ENCODE measurements around the gene MTMR11. TPM values are rescaled to one million over a fixed set of nuclear protein-coding genes. Genes with fewer than 3 reads are reported as not detected.

Gene MTMR11
- total RNA-seq, 1 experiment from 2014 or later = 10.5 TPM

DNA sequence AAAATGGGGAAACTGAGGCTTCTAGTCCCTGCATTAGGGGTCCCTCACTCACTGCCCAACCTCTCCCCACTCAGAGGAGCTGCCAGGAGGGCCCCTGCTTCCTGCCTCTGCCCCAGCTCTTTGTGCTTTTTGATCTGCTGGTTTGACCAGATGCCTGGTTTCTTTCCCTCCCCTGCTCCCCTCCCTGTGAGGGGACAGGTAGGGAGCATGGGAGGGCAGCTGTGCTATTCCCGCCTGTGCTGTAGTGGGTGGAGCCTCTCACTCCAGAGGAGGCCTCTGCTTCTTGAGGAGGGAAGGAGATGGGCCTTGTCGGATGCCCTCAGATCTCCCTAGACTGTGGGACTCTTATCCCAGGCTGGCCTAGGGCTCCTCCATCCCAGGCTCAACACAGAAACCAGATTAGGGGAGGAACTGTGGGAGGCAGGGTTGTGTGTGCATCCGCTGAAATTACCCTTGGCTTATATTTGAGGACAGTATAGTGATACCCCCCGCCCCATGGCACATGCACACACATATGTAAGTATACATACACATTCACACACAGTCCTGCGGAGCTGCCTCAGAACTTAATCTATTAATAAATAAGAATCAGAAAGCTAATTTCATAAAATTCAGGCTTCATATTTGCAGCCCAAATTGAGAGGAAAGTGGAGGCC, 32.7 kb downstream of the MTMR11 start:
- BruUV-seq (replicated peaks) = no TSS peak
- TF ChIP-seq SP1 (IDR thresholded peaks at IDR 0.05; ENCODE audit: low read depth) (no peak), POLR2AphosphoS5 (IDR thresholded peaks at IDR 0.05; ENCODE audit: low read depth, low read length) (no peak), EZH2phosphoT487 (IDR thresholded peaks at IDR 0.05; ENCODE audit: borderline replicate concordance) (no peak), SRF (IDR thresholded peaks at IDR 0.05; ENCODE audit: low read depth) (no peak), CEBPB (IDR thresholded peaks at IDR 0.05; ENCODE audit: low read depth) (no peak), ZFX (IDR thresholded peaks at IDR 0.05) (no peak), TCF7L2 (IDR thresholded peaks at IDR 0.05; ENCODE audit: borderline replicate concordance, extremely low read depth, insufficient read depth, insufficient read length) (no peak), FOSL1 (IDR thresholded peaks at IDR 0.05; ENCODE audit: low read depth) (no peak), ELF1 (IDR thresholded peaks at IDR 0.05; ENCODE audit: borderline replicate concordance, low read depth) (no peak), EZH2 (IDR thresholded peaks at IDR 0.05) (no peak)
- TF ChIP-seq, protein P1, sequence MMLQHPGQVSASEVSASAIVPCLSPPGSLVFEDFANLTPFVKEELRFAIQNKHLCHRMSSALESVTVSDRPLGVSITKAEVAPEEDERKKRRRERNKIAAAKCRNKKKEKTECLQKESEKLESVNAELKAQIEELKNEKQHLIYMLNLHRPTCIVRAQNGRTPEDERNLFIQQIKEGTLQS (IDR thresholded peaks at IDR 0.05) = no peak
- TF ChIP-seq, protein P2, sequence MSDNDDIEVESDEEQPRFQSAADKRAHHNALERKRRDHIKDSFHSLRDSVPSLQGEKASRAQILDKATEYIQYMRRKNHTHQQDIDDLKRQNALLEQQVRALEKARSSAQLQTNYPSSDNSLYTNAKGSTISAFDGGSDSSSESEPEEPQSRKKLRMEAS (IDR thresholded peaks at IDR 0.05) = no peak
- TF ChIP-seq, protein P3, sequence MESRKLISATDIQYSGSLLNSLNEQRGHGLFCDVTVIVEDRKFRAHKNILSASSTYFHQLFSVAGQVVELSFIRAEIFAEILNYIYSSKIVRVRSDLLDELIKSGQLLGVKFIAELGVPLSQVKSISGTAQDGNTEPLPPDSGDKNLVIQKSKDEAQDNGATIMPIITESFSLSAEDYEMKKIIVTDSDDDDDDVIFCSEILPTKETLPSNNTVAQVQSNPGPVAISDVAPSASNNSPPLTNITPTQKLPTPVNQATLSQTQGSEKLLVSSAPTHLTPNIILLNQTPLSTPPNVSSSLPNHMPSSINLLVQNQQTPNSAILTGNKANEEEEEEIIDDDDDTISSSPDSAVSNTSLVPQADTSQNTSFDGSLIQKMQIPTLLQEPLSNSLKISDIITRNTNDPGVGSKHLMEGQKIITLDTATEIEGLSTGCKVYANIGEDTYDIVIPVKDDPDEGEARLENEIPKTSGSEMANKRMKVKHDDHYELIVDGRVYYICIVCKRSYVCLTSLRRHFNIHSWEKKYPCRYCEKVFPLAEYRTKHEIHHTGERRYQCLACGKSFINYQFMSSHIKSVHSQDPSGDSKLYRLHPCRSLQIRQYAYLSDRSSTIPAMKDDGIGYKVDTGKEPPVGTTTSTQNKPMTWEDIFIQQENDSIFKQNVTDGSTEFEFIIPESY (IDR thresholded peaks at IDR 0.05; ENCODE audit: extremely low read depth, insufficient replicate concordance, low read length) = no peak
- ATAC-seq = no peak
- no peak for DNase-seq (ENCODE audit: low read depth, low spot score)
- H2AFZ ChIP-seq (ENCODE audit: low read depth, low read length, poor library complexity, severe bottlenecking) = no peak overlapping the region
- intact Hi-C loops (cut with micrococcal nuclease) = no loop called here
- no peaks in the 10 kb centered on the region for H3K27me3 ChIP-seq (ENCODE audit: insufficient read depth, low read length)
- H4K20me1 ChIP-seq (ENCODE audit: insufficient read depth) = no peaks in the 10 kb centered on the region
- H3K4me3 ChIP-seq (replicated peaks in 1 of 2; ENCODE audit: low read depth in 1 of 2, low read length in 2 of 2) = no peak overlapping the region
- H3K4me2 ChIP-seq (ENCODE audit: low read length) = no peak overlapping the region
- H3K36me3 ChIP-seq (ENCODE audit: control insufficient read depth in 1 of 2, insufficient read depth in 2 of 2, low read length in 2 of 2) = no peaks in the 10 kb centered on the region; a peak in 1 of 4 replicates
- H3K79me2 ChIP-seq (ENCODE audit: insufficient read depth, low read length) = peaks cover 8% of the 10 kb centered on the region
- ChIA-PET POLR2A (no interaction called here), CTCF (no interaction called here), RAD21 (ENCODE audit: low non-redundant PET in 1 of 2, low total read pairs in 2 of 2, uncharacterized antibody in 2 of 2, unreplicated experiment in 2 of 2) (interaction anchor here in 1 of 2 experiments (0.6 kb wide), 1 partner anchor 1054 kb away, joined by 3 read pairs; no protein-coding TSS in a partner anchor)
- H3K9ac ChIP-seq (ENCODE audit: low read length) = no peak overlapping the region
- no peaks in the 10 kb centered on the region for H3K9me2 ChIP-seq (ENCODE audit: insufficient read depth)
- no peak overlapping the region for H3K27ac ChIP-seq (ENCODE audit: low read depth, low read length)
- peaks cover 0 to 14% of the 10 kb centered on the region in 2 experiments; a peak in 2 of 4 replicates for H3K4me1 ChIP-seq (ENCODE audit: control insufficient read depth in 1 of 2, insufficient read depth in 2 of 2, low read length in 2 of 2)
- H3K9me3 ChIP-seq (ENCODE audit: control insufficient read depth in 1 of 2, insufficient read depth in 1 of 2, low read depth in 1 of 2, low read length in 2 of 2) = no peaks in the 10 kb centered on the region

Data from HCT116 (cell line).